ENCODE measurements around the gene MST1.
"Not testable (repeated sequence)": the region's sequence is repeated elsewhere in the genome, so short reads cannot be mapped to it uniquely, and the experiment has no call there.

The MST1 gene

GRCh38 chr3:49685103-49685502 lies 4.2 kb downstream of the MST1 start:
- not testable (repeated sequence) for H3K9ac ChIP-seq (ENCODE audit: low read depth, low read length); H3K4me1 ChIP-seq (ENCODE audit: insufficient read depth, low read length); H3K36me3 ChIP-seq (ENCODE audit: insufficient read depth, low read length); H3K9me3 ChIP-seq (ENCODE audit: control insufficient read depth, insufficient read depth, low read length)

- not testable (repeated sequence) for H3K9ac ChIP-seq (ENCODE audit: low read depth, low read length); H3K9me3 ChIP-seq (ENCODE audit: control insufficient read depth, insufficient read depth, low read length)
- H3K36me3 ChIP-seq (ENCODE audit: insufficient read depth, low read length) = peaks cover 14% of the 10 kb centered on the region
Observed at GRCh38 chr3:49684453-49684852, 4.8 kb downstream of the MST1 start.

GRCh38 chr3:49683162-49683561 lies 6.1 kb downstream of the MST1 start:
- H3K36me3 ChIP-seq (ENCODE audit: insufficient read depth, low read length) = peaks cover 20% of the 10 kb centered on the region
- H3K9me3 ChIP-seq (ENCODE audit: control insufficient read depth, insufficient read depth, low read length) = no peaks in the 10 kb centered on the region
- H3K9ac ChIP-seq (ENCODE audit: low read depth, low read length) = no peak overlapping the region
- no peaks in the 10 kb centered on the region for H3K4me1 ChIP-seq (ENCODE audit: insufficient read depth, low read length)

More at GRCh38 chr3:49684453-49684852, 4.8 kb downstream of the MST1 start:
- not testable (repeated sequence) for H3K4me1 ChIP-seq (ENCODE audit: insufficient read depth, low read length)

GRCh38 chr3:49681543-49681942 lies 7.7 kb downstream of the MST1 start:
- peaks cover 32% of the 10 kb centered on the region for H3K36me3 ChIP-seq (ENCODE audit: insufficient read depth, low read length)
- H3K9me3 ChIP-seq (ENCODE audit: control insufficient read depth, insufficient read depth, low read length) = no peaks in the 10 kb centered on the region
- H3K9ac ChIP-seq (ENCODE audit: low read depth, low read length) = no peak overlapping the region
- no peaks in the 10 kb centered on the region for H3K4me1 ChIP-seq (ENCODE audit: insufficient read depth, low read length)

GRCh38 chr3:49681232-49681522 lies 8.1 kb downstream of the MST1 start:
- no peak overlapping the region for H3K9ac ChIP-seq (ENCODE audit: low read depth, low read length)
- no peaks in the 10 kb centered on the region for H3K4me1 ChIP-seq (ENCODE audit: insufficient read depth, low read length)
- no peaks in the 10 kb centered on the region for H3K9me3 ChIP-seq (ENCODE audit: control insufficient read depth, insufficient read depth, low read length)
- peaks cover 33% of the 10 kb centered on the region for H3K36me3 ChIP-seq (ENCODE audit: insufficient read depth, low read length)

GRCh38 chr3:49680493-49681231 lies 8.6 kb downstream of the MST1 start:
- H3K9me3 ChIP-seq (ENCODE audit: control insufficient read depth, insufficient read depth, low read length) = no peaks in the 10 kb centered on the region
- no peaks in the 10 kb centered on the region for H3K4me1 ChIP-seq (ENCODE audit: insufficient read depth, low read length)
- H3K9ac ChIP-seq (ENCODE audit: low read depth, low read length) = no peak overlapping the region
- H3K36me3 ChIP-seq (ENCODE audit: insufficient read depth, low read length) = peaks cover 38% of the 10 kb centered on the region

- H3K4me1 ChIP-seq (ENCODE audit: insufficient read depth, low read length) = peaks cover 5% of the 10 kb centered on the region
- H3K36me3 ChIP-seq (ENCODE audit: insufficient read depth, low read length) = peaks cover 38% of the 10 kb centered on the region
- H3K9me3 ChIP-seq (ENCODE audit: control insufficient read depth, insufficient read depth, low read length) = no peaks in the 10 kb centered on the region
- H3K9ac ChIP-seq (ENCODE audit: low read depth, low read length) = no peak overlapping the region
Observed at GRCh38 chr3:49675912-49676311, 13.4 kb downstream of the MST1 start.

GRCh38 chr3:49674497-49674983 lies 14.7 kb downstream of the MST1 start:
- Histone ChIP-seq H3K9me3 (ENCODE audit: control insufficient read depth, insufficient read depth, low read length) (no peaks in the 10 kb centered on the region), H3K9ac (ENCODE audit: low read depth, low read length) (peak overlapping the region; percentile 94), H3K36me3 (ENCODE audit: insufficient read depth, low read length) (peaks cover 27% of the 10 kb centered on the region), H3K4me1 (ENCODE audit: insufficient read depth, low read length) (peaks cover 5% of the 10 kb centered on the region)

- H3K4me1 ChIP-seq (ENCODE audit: insufficient read depth, low read length) = peaks cover 5% of the 10 kb centered on the region
- H3K9me3 ChIP-seq (ENCODE audit: control insufficient read depth, insufficient read depth, low read length) = no peaks in the 10 kb centered on the region
Observed at GRCh38 chr3:49673715-49674496, 15.4 kb downstream of the MST1 start, which contains the start of gene APEH. Gene APEH, plus strand, starts transcription at chr3:49674351. Its CDS starts 51 bp downstream, at chr3:49674402.

GRCh38 chr3:49673121-49673714 lies 16.1 kb downstream of the MST1 start:
- Histone ChIP-seq H3K36me3 (ENCODE audit: insufficient read depth, low read length) (peaks cover 22% of the 10 kb centered on the region), H3K4me1 (ENCODE audit: insufficient read depth, low read length) (peaks cover 9% of the 10 kb centered on the region), H3K9ac (ENCODE audit: low read depth, low read length) (peak overlapping the region; percentile 94), H3K9me3 (ENCODE audit: control insufficient read depth, insufficient read depth, low read length) (no peaks in the 10 kb centered on the region)

More at GRCh38 chr3:49673715-49674496, 15.4 kb downstream of the MST1 start, which contains the start of gene APEH:
- peaks cover 27% of the 10 kb centered on the region for H3K36me3 ChIP-seq (ENCODE audit: insufficient read depth, low read length)
- H3K9ac ChIP-seq (ENCODE audit: low read depth, low read length) = peak within 1 kb of the TSS; percentile 94

GRCh38 chr3:49671291-49672288 lies 17.7 kb downstream of the MST1 start:
- peaks cover 16% of the 10 kb centered on the region for H3K4me1 ChIP-seq (ENCODE audit: insufficient read depth, low read length)
- H3K9me3 ChIP-seq (ENCODE audit: control insufficient read depth, insufficient read depth, low read length) = no peaks in the 10 kb centered on the region
- H3K9ac ChIP-seq (ENCODE audit: low read depth, low read length) = no peak overlapping the region; the same call in 1 of the 2 replicates
- H3K36me3 ChIP-seq (ENCODE audit: insufficient read depth, low read length) = peaks cover 8% of the 10 kb centered on the region; the same call in 1 of the 2 replicates

GRCh38 chr3:49670940-49671290 lies 18.4 kb downstream of the MST1 start:
- Histone ChIP-seq H3K4me1 (ENCODE audit: insufficient read depth, low read length) (peaks cover 20% of the 10 kb centered on the region), H3K9ac (ENCODE audit: low read depth, low read length) (no peak overlapping the region), H3K9me3 (ENCODE audit: control insufficient read depth, insufficient read depth, low read length) (no peaks in the 10 kb centered on the region), H3K36me3 (ENCODE audit: insufficient read depth, low read length) (peaks cover 5% of the 10 kb centered on the region; the same call in 1 of the 2 replicates)

- Histone ChIP-seq H3K9ac (ENCODE audit: low read depth, low read length) (no peak overlapping the region), H3K4me1 (ENCODE audit: insufficient read depth, low read length) (peaks cover 23% of the 10 kb centered on the region), H3K36me3 (ENCODE audit: insufficient read depth, low read length) (no peaks in the 10 kb centered on the region), H3K9me3 (ENCODE audit: control insufficient read depth, insufficient read depth, low read length) (no peaks in the 10 kb centered on the region)
Observed at GRCh38 chr3:49669352-49669751, 19.9 kb downstream of the MST1 start.

- H3K9me3 ChIP-seq (ENCODE audit: control insufficient read depth, insufficient read depth, low read length) = no peaks in the 10 kb centered on the region
- H3K9ac ChIP-seq (ENCODE audit: low read depth, low read length) = no peak overlapping the region
- no peaks in the 10 kb centered on the region for H3K36me3 ChIP-seq (ENCODE audit: insufficient read depth, low read length)
- peaks cover 23% of the 10 kb centered on the region for H3K4me1 ChIP-seq (ENCODE audit: insufficient read depth, low read length)
Observed at GRCh38 chr3:49668861-49669260, 20.4 kb downstream of the MST1 start.
